Measurements from ENCODE around the gene HSH2D. TPM values are rescaled to one million over a fixed set of nuclear protein-coding genes. Genes with fewer than 3 reads are reported as not detected.

The HSH2D gene
- total and polyA plus RNA-seq, 2 of the 13 experiments (the other 11 are each of a cell fraction or from before 2014, with no cell fraction given) = 0.69 to 3.2 TPM

- TF ChIP-seq ZBTB40 (IDR thresholded peaks at IDR 0.05) (no peak), ZBTB40 (CRISPR knock-in tag; IDR thresholded peaks at IDR 0.05) (no peak), TCF12 (IDR thresholded peaks at IDR 0.05) (no peak), TCF12 (CRISPR knock-in tag; IDR thresholded peaks at IDR 0.05) (0 out of 2 replicates have a peak, but pooled peaks have one; percentile 37), ZNF615 (CRISPR knock-in tag; IDR thresholded peaks at IDR 0.05; ENCODE audit: borderline replicate concordance) (no peak), ZNF775 (CRISPR knock-in tag; IDR thresholded peaks at IDR 0.05; ENCODE audit: borderline replicate concordance) (no peak), ZNF639 (CRISPR knock-in tag; conservative IDR thresholded peaks at IDR 0.05) (peak; percentile 82; the same call in 1 of the 2 replicates), HMG20B (CRISPR knock-in tag; conservative IDR thresholded peaks at IDR 0.05) (0 out of 2 replicates have a peak, but pooled peaks have one; percentile 37), KLF16 (CRISPR knock-in tag; IDR thresholded peaks at IDR 0.05) (peak in 1 of 2 experiments; percentile 78; a peak in 2 of 4 replicates), E2F2 (CRISPR knock-in tag; IDR thresholded peaks at IDR 0.05; ENCODE audit: borderline replicate concordance) (peak; percentile 70; the same call in 1 of the 2 replicates), CBX2 (IDR thresholded peaks at IDR 0.05; ENCODE audit: low read depth, low read length) (no peak), CBX2 (CRISPR knock-in tag; IDR thresholded peaks at IDR 0.05; ENCODE audit: low read depth) (no peak), GABPB1 (CRISPR knock-in tag; IDR thresholded peaks at IDR 0.05) (peak; percentile 96), ATF7 (IDR thresholded peaks at IDR 0.05) (no peak), ATF7 (CRISPR knock-in tag; IDR thresholded peaks at IDR 0.05) (no peak), ATRX (CRISPR knock-in tag; IDR thresholded peaks at IDR 0.05; ENCODE audit: borderline replicate concordance) (no peak), NCOA2 (CRISPR knock-in tag; IDR thresholded peaks at IDR 0.05) (peak; percentile 47; the same call in 1 of the 2 replicates), HOXA5 (CRISPR knock-in tag; IDR thresholded peaks at IDR 0.05) (peak; percentile 13; the same call in 1 of the 2 replicates), ZNF674 (CRISPR knock-in tag; IDR thresholded peaks at IDR 0.05; ENCODE audit: low read depth) (no peak)
These were observed 32.2 kb upstream of the HSH2D start, which contains the start of gene RAB8A (continued) for GRCh38 chr19:16111160-16111908.
